GM21825 (cell line): ENCODE measurements around the gene ABCD1.
A peak's percentile ranks its signal among the peaks of the same experiment; 100 is the strongest.
"Not testable (repeated sequence)": the region's sequence is repeated elsewhere in the genome, so short reads cannot be mapped to it uniquely, and the experiment has no call there.

Source experiments
- ATAC-seq: cut with Tn5 transposase; IDR thresholded peaks from one replicate; pipeline ENCODE4 v1.9.1; 2021; ENCODE audit warnings: mild to moderate bottlenecking, moderate library complexity; ENCODE audit not compliant: unreplicated experiment

Gene ABCD1

GRCh38 chrX:153724252-153725038 is at the start of gene ABCD1, which contains the start of gene BCAP31:
Gene ABCD1, plus strand, starts transcription at chrX:153724856. Its CDS starts 411 bp downstream, at chrX:153725267.
Gene BCAP31, minus strand, starts transcription at chrX:153724387. Its CDS starts 1,143 bp downstream, at chrX:153723244.
- ATAC-seq = peak; percentile 49

DNA sequence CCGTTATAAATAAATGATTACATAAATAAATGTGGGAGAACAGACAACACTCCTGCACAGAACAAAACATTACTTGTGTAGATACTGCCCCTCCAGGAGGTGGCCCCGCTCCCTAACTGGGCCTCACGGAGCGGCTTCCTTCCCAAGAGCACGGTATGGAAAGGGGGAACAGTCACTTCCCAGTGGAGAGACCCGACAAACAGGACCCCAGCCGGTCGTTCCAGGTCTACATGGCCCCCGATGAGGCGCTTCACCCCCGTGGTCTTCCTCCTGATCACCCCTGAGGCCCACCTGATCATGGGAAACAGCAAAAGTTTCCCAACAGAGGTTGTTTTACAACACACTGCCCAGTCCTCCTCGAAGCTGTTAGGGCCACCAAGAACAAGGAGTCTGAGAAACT is 43.5 kb upstream of the ABCD1 start:
- ATAC-seq = no peak

DNA sequence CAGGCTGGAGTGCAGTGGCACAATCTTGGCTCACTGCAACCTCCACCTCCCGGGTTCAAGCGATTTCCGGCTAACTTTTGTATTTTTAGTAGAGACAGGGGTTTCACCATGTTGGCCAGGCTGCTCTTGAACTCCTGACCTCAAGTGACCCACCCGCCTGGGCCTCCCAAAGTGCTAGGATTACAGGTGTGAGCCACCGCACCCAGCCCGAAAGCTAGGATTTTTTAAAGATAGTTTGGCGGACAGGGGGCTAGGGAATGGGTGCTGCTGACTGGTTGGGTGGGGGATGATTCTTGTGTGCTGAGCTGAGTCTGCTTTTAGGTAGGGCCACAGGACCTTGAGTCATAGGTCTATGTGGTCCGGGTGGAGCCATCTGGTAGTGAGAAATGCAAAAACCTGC is 41.2 kb upstream of the ABCD1 start:
- ATAC-seq = not testable (repeated sequence)

GRCh38 chrX:153684467-153685155 is 40.0 kb upstream of the ABCD1 start:
- no peak for ATAC-seq

DNA sequence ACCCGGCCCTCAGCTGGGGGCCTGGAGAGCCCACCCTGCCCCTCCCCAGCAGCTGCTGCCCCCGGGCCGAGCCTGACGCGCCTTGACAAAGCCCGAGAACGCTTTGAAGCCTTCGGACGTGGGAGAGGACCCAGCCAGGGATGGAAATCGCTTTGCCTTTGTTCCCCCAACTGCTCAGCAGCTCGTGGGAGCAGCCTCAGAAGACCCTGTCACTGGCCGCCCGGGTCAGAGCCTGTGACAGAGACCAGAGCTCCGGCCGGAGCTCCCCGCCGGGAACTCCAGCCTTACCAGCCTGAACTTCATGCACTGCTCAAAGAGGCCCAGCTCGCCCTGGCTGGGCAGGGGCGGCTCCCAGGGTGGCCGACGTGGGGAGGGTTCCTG is 39.5 kb upstream of the ABCD1 start:
- ATAC-seq = no peak

GRCh38 chrX:153685751-153686696 is 38.6 kb upstream of the ABCD1 start:
- ATAC-seq = no peak

DNA sequence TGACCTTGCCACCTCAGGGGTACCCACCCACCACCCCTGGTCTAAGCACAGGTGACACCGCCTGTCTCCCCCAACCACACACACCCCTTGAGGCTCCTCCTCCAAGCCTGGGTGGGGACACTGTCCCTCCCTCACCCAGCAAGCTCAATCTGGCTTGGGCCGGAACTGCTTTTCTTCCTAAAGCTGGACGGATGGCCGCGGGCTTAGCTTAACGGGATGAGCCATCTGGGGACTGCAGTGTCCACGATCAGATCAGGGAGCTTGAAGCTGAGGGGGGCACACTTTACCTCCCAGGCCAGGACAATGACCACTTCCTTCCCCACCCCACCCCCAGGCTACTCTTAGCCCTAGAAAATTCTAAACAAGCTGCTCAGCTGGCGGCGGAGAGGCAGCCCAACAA is 37.9 kb upstream of the ABCD1 start:
- no peak for ATAC-seq

DNA sequence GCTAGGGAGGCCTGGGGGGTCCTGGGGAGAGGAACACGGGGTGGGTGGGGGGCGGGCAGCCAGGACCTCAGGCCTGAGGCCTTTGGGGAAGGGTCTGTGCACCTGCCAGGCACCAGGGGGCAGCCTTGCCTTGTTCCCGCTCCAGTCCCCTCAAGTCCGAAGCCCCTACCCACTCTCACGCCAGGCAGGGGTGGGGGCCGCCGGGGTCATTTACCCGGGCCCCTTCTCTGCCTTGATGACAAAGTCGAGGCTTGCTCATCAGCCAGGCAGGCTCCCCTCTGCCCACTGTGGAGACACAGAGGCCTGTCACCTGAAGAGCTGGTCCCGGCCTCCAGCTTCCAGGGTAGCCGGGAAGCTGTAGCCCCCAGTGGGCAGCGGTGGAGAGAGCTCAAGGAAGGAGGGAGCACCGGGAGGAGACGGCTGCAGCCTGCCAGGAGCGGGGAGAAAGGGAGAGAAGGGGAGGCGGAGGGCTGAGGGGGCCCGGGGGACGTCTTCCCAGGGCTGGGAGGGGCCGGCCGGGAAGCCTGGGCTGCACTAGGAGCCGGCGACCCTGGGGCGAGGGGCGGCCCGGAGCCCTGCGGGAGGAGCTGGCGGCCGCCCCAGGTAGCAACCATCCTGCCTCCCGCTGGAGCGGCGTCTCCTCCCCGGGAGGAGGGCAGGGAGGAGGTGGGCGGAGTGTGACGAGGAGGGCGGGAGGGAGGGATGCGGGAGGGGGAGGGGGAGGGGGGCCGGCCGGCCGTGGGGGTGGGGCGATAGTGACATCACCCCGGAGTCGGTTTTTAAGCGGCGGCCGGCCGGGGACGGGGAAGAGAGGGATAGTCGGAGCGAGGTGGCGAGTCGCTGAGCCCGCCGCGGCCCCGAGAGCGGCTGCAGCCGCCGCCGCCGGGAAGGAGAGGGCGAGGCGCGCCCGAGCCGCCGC is 37.3 kb upstream of the ABCD1 start, which contains the start of gene SLC6A8:
TSS of gene SLC6A8 (plus strand) at position 806 of the 919 bp plus-strand sequence. CDS start 649 bp downstream, outside the sequence.
- ATAC-seq = no peak

DNA sequence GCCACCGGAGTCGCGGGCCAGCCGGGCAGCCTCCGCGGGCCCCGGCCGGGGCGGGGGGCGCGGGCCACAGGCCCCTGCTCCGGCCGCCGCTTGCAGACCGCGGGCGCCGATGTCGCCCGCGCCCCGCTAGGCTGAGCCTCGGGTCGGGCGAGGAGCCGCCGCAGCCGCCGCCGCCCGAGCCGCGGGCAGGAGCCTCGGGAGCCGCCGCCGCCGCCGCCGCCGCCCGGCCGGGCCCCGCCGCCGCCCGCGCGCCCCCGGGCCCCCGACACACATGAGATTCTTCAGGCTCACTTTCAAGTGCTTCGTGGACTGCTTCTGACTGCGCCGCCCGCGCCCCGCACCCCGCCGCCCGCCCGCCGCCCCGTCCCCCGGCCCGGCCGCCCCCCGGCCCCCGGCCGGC is 36.6 kb upstream of the ABCD1 start:
- ATAC-seq = no peak

- ATAC-seq = no peak
Measured at GRCh38 chrX:153688506-153688905, 36.1 kb upstream of the ABCD1 start.

- no peak for ATAC-seq
Measured at GRCh38 chrX:153688911-153689590, 35.6 kb upstream of the ABCD1 start.

DNA sequence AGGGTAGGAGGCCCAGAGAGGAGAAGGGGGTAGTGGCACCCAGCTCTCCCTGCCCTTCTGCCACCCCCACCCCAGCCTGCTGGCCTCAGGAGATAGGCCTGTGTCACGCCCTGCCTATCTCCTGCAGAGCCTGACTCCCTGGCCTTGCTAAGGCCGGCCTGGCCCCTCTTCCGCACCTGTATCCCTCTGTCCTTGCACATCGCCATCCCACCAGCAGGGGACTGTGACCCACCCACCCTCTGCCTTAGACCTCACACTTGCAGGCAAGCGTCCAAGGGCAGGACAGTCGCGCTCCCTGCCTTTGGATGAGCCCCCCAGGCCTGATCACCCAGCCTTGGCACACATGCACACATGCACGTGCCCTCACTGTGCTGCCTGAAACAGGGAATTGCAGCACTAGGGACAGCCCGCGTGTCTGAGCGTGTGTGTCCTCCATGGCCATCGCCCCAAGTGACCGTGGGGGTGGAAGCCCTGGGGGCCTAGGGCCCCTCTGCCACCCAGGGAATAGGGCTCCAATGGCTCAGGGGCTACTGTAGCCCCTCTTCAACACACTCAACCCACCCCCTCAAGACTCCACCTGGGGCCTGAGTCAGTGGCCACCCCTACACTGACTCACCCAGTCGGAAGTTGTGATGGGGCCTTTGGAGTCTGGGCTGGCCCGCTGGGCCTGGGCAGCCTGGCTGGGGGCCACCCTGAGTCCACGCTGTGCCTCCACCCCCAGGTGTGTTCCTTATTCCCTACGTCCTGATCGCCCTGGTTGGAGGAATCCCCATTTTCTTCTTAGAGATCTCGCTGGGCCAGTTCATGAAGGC is 34.8 kb upstream of the ABCD1 start:
- no peak for ATAC-seq

GRCh38 chrX:153690466-153690865 is 34.2 kb upstream of the ABCD1 start:
- no peak for ATAC-seq

GRCh38 chrX:153691032-153691827 is 33.4 kb upstream of the ABCD1 start:
- ATAC-seq = not testable (repeated sequence)

GRCh38 chrX:153692003-153692402 is 32.7 kb upstream of the ABCD1 start:
- no peak for ATAC-seq

- ATAC-seq = no peak
Measured at GRCh38 chrX:153692611-153693156, 32.0 kb upstream of the ABCD1 start.
